Type B pancreatic cell (in vitro differentiated cells): ENCODE results near the gene NKX2-2. TPM values are rescaled to one million over a fixed set of nuclear protein-coding genes. Genes with fewer than 3 reads are reported as not detected.

Source experiments
- DNase-seq: peaks from one replicate; pipeline ENCODE4 v3.0.0; 2021; ENCODE audit warnings: mixed read lengths; ENCODE audit not compliant: unreplicated experiment; ENCODE audit errors: extremely low spot score
- H3K27ac Mint-ChIP-seq: 2 replicates; pipeline ENCODE4 v1.8.0; 2021; ENCODE audit warnings: mild to moderate bottlenecking, mixed read lengths
- H3K27me3 Mint-ChIP-seq: 2 replicates; pipeline ENCODE4 v1.8.0; 2021; ENCODE audit warnings: mixed read lengths
- H3K36me3 Mint-ChIP-seq: 2 replicates; pipeline ENCODE4 v1.8.0; 2021; ENCODE audit warnings: mixed read lengths
- H3K4me1 Mint-ChIP-seq: one replicate; pipeline ENCODE4 v1.8.0; 2021; ENCODE audit warnings: mixed read lengths; ENCODE audit not compliant: unreplicated experiment
- H3K4me3 Mint-ChIP-seq: 2 replicates; pipeline ENCODE4 v1.8.0; 2021; ENCODE audit warnings: mild to moderate bottlenecking, mixed read lengths
- H3K9me3 Mint-ChIP-seq: 2 replicates; pipeline ENCODE4 v1.8.0; 2021; ENCODE audit warnings: mixed read lengths
- CTCF ChIP-seq: fragments of 200-600 bp; sonication (generic); conservative IDR thresholded peaks from 2 replicates; pipeline ENCODE4 v1.5.0; 2021; ENCODE audit warnings: antibody characterized with exemption, mild to moderate bottlenecking
- total RNA-seq: library from RNA; stranded (reverse); gene quantifications from 2 replicates; pipeline ENCODE4 v1.2.1, GENCODE V29; 2021; ENCODE audit warnings: low replicate concordance

Gene NKX2-2
- total RNA-seq, 1 donor from 2014 or later: 6.0 TPM

- TF ChIP-seq CTCF: no peak
- peak; percentile 42 for DNase-seq
- Mint-ChIP-seq H3K36me3 (no peaks in the 10 kb centered on the region), H3K27ac (peak overlapping the region; percentile 68), H3K4me3 (peak overlapping the region; percentile 54), H3K4me1 (peaks cover 4% of the 10 kb centered on the region), H3K27me3 (peaks cover 96% of the 10 kb centered on the region), H3K9me3 (no peaks in the 10 kb centered on the region)
Measured at GRCh38 chr20:21512634-21513180, 1.2 kb downstream of the NKX2-2 start.

GRCh38 chr20:21511850-21512633, 1.8 kb downstream of the NKX2-2 start:
- Mint-ChIP-seq H3K9me3 (no peaks in the 10 kb centered on the region), H3K27me3 (peaks cover 96% of the 10 kb centered on the region), H3K4me3 (peak overlapping the region; percentile 82), H3K36me3 (no peaks in the 10 kb centered on the region), H3K4me1 (peaks cover 4% of the 10 kb centered on the region), H3K27ac (peak overlapping the region; percentile 68)
- no peak for TF ChIP-seq CTCF
- no peak for DNase-seq

GRCh38 chr20:21511485-21511849, 2.4 kb downstream of the NKX2-2 start:
- Mint-ChIP-seq H3K27ac (no peak overlapping the region), H3K36me3 (no peaks in the 10 kb centered on the region), H3K27me3 (peaks cover 96% of the 10 kb centered on the region), H3K9me3 (no peaks in the 10 kb centered on the region), H3K4me3 (peak overlapping the region; percentile 79), H3K4me1 (peaks cover 4% of the 10 kb centered on the region)
- no peak for DNase-seq
- TF ChIP-seq CTCF: no peak

- Mint-ChIP-seq H3K4me1 (peaks cover 4% of the 10 kb centered on the region), H3K27me3 (peaks cover 90% of the 10 kb centered on the region), H3K27ac (peak overlapping the region; percentile 71), H3K36me3 (no peaks in the 10 kb centered on the region), H3K9me3 (no peaks in the 10 kb centered on the region), H3K4me3 (peak overlapping the region; percentile 82)
- DNase-seq: no peak
- TF ChIP-seq CTCF: no peak
Measured at GRCh38 chr20:21510414-21511384, 3.2 kb downstream of the NKX2-2 start.

- TF ChIP-seq CTCF: peak; percentile 29
- DNase-seq: no peak
- Mint-ChIP-seq H3K4me1 (peaks cover 4% of the 10 kb centered on the region), H3K4me3 (peak overlapping the region; percentile 82), H3K9me3 (no peaks in the 10 kb centered on the region), H3K27ac (peak overlapping the region; percentile 70), H3K36me3 (no peaks in the 10 kb centered on the region), H3K27me3 (peaks cover 89% of the 10 kb centered on the region)
Measured at GRCh38 chr20:21509597-21510371, 4.1 kb downstream of the NKX2-2 start.
